HepG2 (cell line): ENCODE results near the gene INAFM2. TPM values are rescaled to one million over a fixed set of nuclear protein-coding genes. Genes with fewer than 3 reads are reported as not detected.

ENCODE experiments used
- ATAC-seq: fragments of 200-7000 bp; cut with Tn5 transposase; 3 replicates; pipeline ENCODE4 v1.9.1; 2020; ENCODE audit warnings: mild to moderate bottlenecking, moderate library complexity
- BruUV-seq: library from RNA; stranded (reverse); fragments of 400-500 nt; replicated peaks from 2 replicates; lab custom pipeline; 2021; lab: Mats Ljungman, UMichigan
- CTCF ChIA-PET: fragments of 300-600 bp; formaldehyde crosslinking; extraction: SDS; loops from one replicate; lab custom pipeline; 2021; ENCODE audit warnings: low total read pairs, inconsistent platforms, low intra/inter-chr PET ratio; lab: Yijun Ruan, JAX
- POLR2A ChIA-PET: fragments of 350-600 bp; sonication (Branson Sonifier 250); formaldehyde crosslinking; loops from one replicate; lab custom pipeline; 2020; ENCODE audit warnings: antibody characterized with exemption, inconsistent platforms; lab: Yijun Ruan, JAX
- DNase-seq: peaks from one replicate; pipeline ENCODE4 v3.0.0-alpha.2; 2015; ENCODE audit warnings: low spot score
- FAIRE-seq: peaks from 3 replicates; lab custom pipeline; 2011; peaks lifted over from hg19 to GRCh38; lab: Jason Lieb, UNC
- H2AFZ ChIP-seq: one replicate; pipeline ENCODE4 v1.6.1; 2011; ENCODE audit warnings: low read length, inconsistent platforms
- H3K27ac ChIP-seq: fragments of 300-600 bp; 3 replicates; pipeline ENCODE4 v1.8.0; 2011; ENCODE audit warnings: mixed run types, mild to moderate bottlenecking, mixed read lengths, low read length, inconsistent platforms; ENCODE audit not compliant: insufficient read depth; ENCODE audit errors: extremely low read length
- H3K27me3 ChIP-seq, 2 experiments: fragments of 200-600 bp in 1 of 2; 2 replicates in 1 of 2; 3 replicates in 1 of 2; pipeline versions ENCODE4 v1.6.0 to v1.8.0; 2011; ENCODE audit warnings: low read length in 2 of 2, mild to moderate bottlenecking in 2 of 2, moderate library complexity in 2 of 2, inconsistent platforms in 1 of 2; ENCODE audit not compliant: insufficient read depth in 2 of 2, control insufficient read depth in 1 of 2
- H3K36me3 ChIP-seq, 2 experiments: fragments of 200-600 bp in 1 of 2; replicated peaks in 1 of 2; 2 replicates in 1 of 2; 3 replicates in 1 of 2; pipeline versions ENCODE4 v1.5.1 to v1.8.0; 2011; ENCODE audit warnings: low read length in 2 of 2, inconsistent platforms in 1 of 2; ENCODE audit not compliant: insufficient read depth in 2 of 2, control insufficient read depth in 1 of 2
- H3K4me1 ChIP-seq: 2 replicates; pipeline ENCODE4 v1.5.1; 2012; ENCODE audit warnings: low read length, inconsistent platforms; ENCODE audit not compliant: insufficient read depth
- H3K4me2 ChIP-seq: 2 replicates; pipeline ENCODE4 v1.6.0; 2011; ENCODE audit warnings: low read depth, low read length, inconsistent platforms
- H3K4me3 ChIP-seq, 3 experiments: fragments of 200-600 bp in 1 of 3; sonication (generic), shearing (Covaris generic) in 1 of 3; replicated peaks in 1 of 3; 2 replicates each; pipeline ENCODE4 v1.5.1; 2011 to 2016; ENCODE audit warnings: low read length in 3 of 3, inconsistent platforms in 2 of 3, low read depth in 2 of 3, mild to moderate bottlenecking in 2 of 3, control low read depth in 1 of 3, mixed read lengths in 1 of 3; ENCODE audit not compliant: insufficient read depth in 1 of 3
- H3K79me2 ChIP-seq: one replicate; pipeline ENCODE4 v1.6.1; 2011; ENCODE audit warnings: low read length, inconsistent platforms; ENCODE audit not compliant: insufficient read depth
- H3K9ac ChIP-seq: 2 replicates; pipeline ENCODE4 v1.6.0; 2011; ENCODE audit warnings: mild to moderate bottlenecking, low read depth, low read length, inconsistent platforms; ENCODE audit not compliant: insufficient read depth
- H3K9me3 ChIP-seq: 2 replicates; pipeline ENCODE4 v1.5.1; 2012; ENCODE audit warnings: mild to moderate bottlenecking, low read length
- H4K20me1 ChIP-seq: 2 replicates; pipeline ENCODE4 v1.6.0; 2011; ENCODE audit warnings: inconsistent platforms, mild to moderate bottlenecking, low read length, moderate library complexity; ENCODE audit not compliant: insufficient read depth
- ERF ChIP-seq: IDR thresholded peaks from 2 replicates; pipeline ENCODE4 v1.6.1; 2018; ENCODE audit warnings: missing biosample characterization, missing genetic modification reagents
- HDAC2 ChIP-seq: sonication (generic); formaldehyde crosslinking; IDR thresholded peaks from 2 replicates; pipeline ENCODE4 v1.4.0; 2020; ENCODE audit warnings: missing genetic modification reagents
- HHEX ChIP-seq: IDR thresholded peaks from 2 replicates; pipeline ENCODE4 v1.6.1; 2016; ENCODE audit warnings: control low read depth
- MTERF4 ChIP-seq: sonication (generic); formaldehyde crosslinking; IDR thresholded peaks from 2 replicates; pipeline ENCODE4 v1.8.0; 2023; ENCODE audit warnings: mild to moderate bottlenecking, missing genetic modification reagents
- YEATS4 ChIP-seq: sonication (generic); formaldehyde crosslinking; IDR thresholded peaks from 2 replicates; pipeline ENCODE4 v1.4.0; 2020; ENCODE audit warnings: missing genetic modification reagents, borderline replicate concordance
- ZNF609 ChIP-seq: sonication (generic); formaldehyde crosslinking; IDR thresholded peaks from 2 replicates; pipeline ENCODE4 v1.4.0; 2020; ENCODE audit warnings: mild to moderate bottlenecking, missing genetic modification reagents, borderline replicate concordance
- ZNF772 ChIP-seq: sonication (generic); formaldehyde crosslinking; IDR thresholded peaks from 2 replicates; pipeline ENCODE4 v1.5.0; 2020; ENCODE audit warnings: mild to moderate bottlenecking, missing genetic modification reagents
- WGBS: methylation state at CpG from one replicate; pipeline ENCODE4 v1.1.6; 2017; ENCODE audit warnings: low lambda C conversion rate; 5-methylcytosine and 5-hydroxymethylcytosine counted together
- in situ Hi-C: cut with HindIII; loops from 2 replicates; pipeline ENCODE4 v1.10.0; 2017; ENCODE audit warnings: low pct_unique_long_range_greater_than_20kb; ENCODE audit not compliant: extremely low pct_ligation_motif_present
- intact Hi-C: fragments of 100-400 bp; cut with micrococcal nuclease; formaldehyde crosslinking; loops from one replicate; pipeline ENCODE4 v1.10.0; 2022; ENCODE audit not compliant: unreplicated experiment
- polyA plus RNA-seq, 8 experiments: library from polyadenylated mRNA; depleted of rRNA in 3 of 8; stranded (reverse) in 7 of 8; unstranded in 1 of 8; fragments of >200 nt; fragmentation: Illumina TruSeq in 4 of 8; extraction: Trizol in 4 of 8; gene quantifications; 2 replicates each; pipeline versions ENCODE4 v1.2.1 to v1.2.3, GENCODE V29; 2011 to 2016; ENCODE audit warnings: low read depth in 4 of 8, missing spikeins in 1 of 8, mixed read lengths in 1 of 8; ENCODE audit not compliant: insufficient read depth in 1 of 8
- total RNA-seq, 5 experiments: library from RNA; depleted of rRNA; stranded (reverse); fragments of >200 nt; fragmentation: Illumina TruSeq; extraction: Trizol; gene quantifications; 2 replicates each; pipeline ENCODE4 v1.2.3, GENCODE V29; 2016; ENCODE audit warnings: low read depth in 1 of 5

Gene INAFM2
- total and polyA plus RNA-seq, 2 of the 13 experiments (the other 11 are each of a cell fraction or from before 2014, with no cell fraction given): 5.5 to 6.5 TPM

DNA sequence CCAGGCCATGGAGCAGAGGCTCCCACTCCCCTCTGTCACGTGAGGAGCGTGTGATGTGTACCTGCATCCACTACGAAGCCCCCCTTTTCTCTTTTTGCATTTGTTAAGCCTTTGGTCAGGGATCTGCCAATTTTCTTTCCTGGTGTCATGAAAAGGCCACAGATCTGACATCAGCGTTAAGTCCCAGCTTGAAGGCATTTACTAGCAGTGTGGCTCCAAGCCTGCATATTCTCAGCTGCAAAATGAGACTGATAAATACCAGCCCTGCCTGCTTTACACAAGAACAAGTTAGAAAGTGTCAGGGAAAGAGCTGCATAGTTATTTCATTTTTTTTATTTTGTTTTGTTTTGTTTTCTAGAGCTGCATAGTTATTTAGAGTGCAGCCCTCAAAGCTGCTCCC is 38.3 kb upstream of the INAFM2 start:
- Histone ChIP-seq H3K4me1 (no peaks in the 10 kb centered on the region), H2AFZ (no peak overlapping the region), H3K9ac (no peak overlapping the region), H3K9me3 (no peaks in the 10 kb centered on the region), H3K27ac (no peak overlapping the region), H3K36me3 (no peaks in the 10 kb centered on the region), H4K20me1 (no peaks in the 10 kb centered on the region), H3K79me2 (no peaks in the 10 kb centered on the region), H3K4me2 (no peak overlapping the region), H3K4me3 (no peak overlapping the region), H3K27me3 (peaks cover 17 to 91% of the 10 kb centered on the region in 2 experiments)
- ChIA-PET POLR2A (no interaction called here), CTCF (no interaction called here)
- TF ChIP-seq MTERF4: no peak
- TF ChIP-seq ZNF772 (CRISPR knock-in tag): no peak
- no peak for TF ChIP-seq HDAC2 (CRISPR knock-in tag)
- no peak for TF ChIP-seq ZNF609
- no peak for TF ChIP-seq YEATS4 (CRISPR knock-in tag)
- no peak for TF ChIP-seq ERF (CRISPR knock-in tag)
- TF ChIP-seq HHEX (CRISPR knock-in tag): no peak
- no peak for FAIRE-seq
- BruUV-seq: no TSS peak
- no peak for DNase-seq
- in situ Hi-C loops: no loop called here
- WGBS: 26% methylated on average over 4 of the region's 4 CpGs
- no peak for ATAC-seq
- intact Hi-C loops: no loop called here
